Suprapubic skin (tissue), 4 donors: ENCODE data around the gene SLCO3A1.

Experiments
- CTCF ChIP-seq, 2 donors: fragments of 200-600 bp in 1 of 2; fragments of 450-650 bp in 1 of 2; sonication (generic) in 1 of 2; IDR thresholded peaks; one replicate each; pipeline ENCODE4 v1.5.1; 2016 to 2019; ENCODE audit warnings: antibody characterized with exemption in 2 of 2, mild to moderate bottlenecking in 1 of 2, moderate library complexity in 1 of 2
- EP300 ChIP-seq: sonication (generic); formaldehyde crosslinking; IDR thresholded peaks from one replicate; pipeline ENCODE4 v1.6.1; 2017; ENCODE audit warnings: antibody characterized with exemption
- POLR2A ChIP-seq, 2 donors: fragments of 450-650 bp; IDR thresholded peaks; one replicate each; pipeline ENCODE4 v1.6.1; 2017; ENCODE audit warnings: antibody characterized with exemption in 2 of 2, mild to moderate bottlenecking in 2 of 2, moderate library complexity in 2 of 2
- POLR2AphosphoS5 ChIP-seq, 3 donors: sonication (generic); formaldehyde crosslinking; IDR thresholded peaks; one replicate each; pipeline ENCODE4 v1.6.1; 2017; ENCODE audit warnings: antibody characterized with exemption in 3 of 3

- TF ChIP-seq EP300 (no peak), CTCF (IDR thresholded peaks at IDR 0.05) (no peak), POLR2AphosphoS5 (IDR thresholded peaks at IDR 0.05) (no peak), POLR2A (IDR thresholded peaks at IDR 0.05) (no peak)
Observed at GRCh38 chr15:91844928-91845327, 8.6 kb upstream of the SLCO3A1 start.
